HG02840 (cell line): Measurements from ENCODE around the gene POLR1A.

ENCODE experiments used
- ATAC-seq: cut with Tn5 transposase; IDR thresholded peaks from one replicate; pipeline ENCODE4 v1.9.1; 2021; ENCODE audit warnings: mild to moderate bottlenecking, moderate library complexity, moderate number of reproducible peaks; ENCODE audit not compliant: unreplicated experiment, low FRiP score

POLR1A gene

DNA sequence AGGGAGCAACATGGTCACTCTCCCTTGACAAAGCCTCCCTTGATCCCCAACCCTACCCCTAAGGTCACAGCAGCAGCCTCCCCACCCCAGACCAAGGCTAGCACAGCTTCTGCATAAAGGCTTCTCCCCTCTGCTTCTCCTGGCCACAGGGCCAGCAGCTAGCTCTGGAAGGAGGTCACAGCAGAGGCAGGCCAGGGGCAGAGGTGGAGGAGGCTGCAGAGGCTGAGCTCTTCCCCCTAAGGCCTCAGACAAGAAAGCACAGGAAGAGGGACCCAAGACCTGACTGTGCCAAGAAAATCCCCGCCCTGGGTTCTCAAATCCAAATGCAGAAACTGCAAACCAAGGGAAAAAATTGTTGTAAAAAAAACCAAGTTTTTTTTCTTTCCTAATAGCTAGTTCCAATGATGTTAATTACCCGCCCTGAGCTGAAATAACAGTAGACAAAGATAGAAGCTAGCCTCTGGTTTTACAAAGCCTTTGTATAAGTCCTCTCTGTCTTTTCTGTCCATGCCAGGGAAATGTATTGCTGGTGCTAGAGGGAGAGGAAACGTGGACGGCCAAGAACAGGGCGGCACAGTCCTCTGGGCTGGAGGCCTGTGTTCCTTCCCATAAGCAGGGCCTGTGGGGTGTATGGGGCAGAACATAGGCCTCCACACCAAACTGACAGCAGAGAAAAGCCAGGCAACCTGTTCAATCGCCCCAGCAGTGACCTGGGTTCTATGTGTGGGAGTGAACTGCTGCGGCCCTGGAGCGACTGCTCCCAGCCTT is 79.5 kb downstream of the POLR1A start:
- no peak for ATAC-seq

DNA sequence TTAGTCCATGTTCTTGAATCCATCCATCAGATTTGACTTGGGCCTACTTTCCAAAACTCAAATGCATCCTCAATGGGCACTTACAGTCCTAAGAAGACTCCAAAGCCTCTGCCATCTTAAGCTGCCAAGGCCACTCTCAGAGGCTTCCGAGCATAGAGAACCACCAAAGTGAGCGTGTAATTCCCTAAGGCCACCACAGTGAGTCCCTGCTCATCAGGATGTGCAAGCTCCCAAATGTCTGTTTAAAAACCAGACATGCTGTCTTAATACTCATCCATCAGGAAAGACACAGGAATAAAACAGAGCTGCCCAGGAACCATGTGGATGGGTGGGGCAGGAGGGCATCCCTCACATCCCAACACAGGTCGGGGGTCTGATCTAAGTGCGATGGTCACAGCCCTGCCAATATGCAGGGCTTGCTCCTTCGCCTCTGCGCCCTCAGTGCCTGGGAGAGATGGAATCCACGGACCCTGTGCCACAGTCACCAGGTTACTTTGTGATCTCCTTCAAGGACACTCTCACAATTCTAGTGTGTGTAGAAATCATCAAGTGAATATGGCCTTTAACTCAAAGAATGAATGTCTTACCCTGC is 80.4 kb downstream of the POLR1A start:
- ATAC-seq: no peak

DNA sequence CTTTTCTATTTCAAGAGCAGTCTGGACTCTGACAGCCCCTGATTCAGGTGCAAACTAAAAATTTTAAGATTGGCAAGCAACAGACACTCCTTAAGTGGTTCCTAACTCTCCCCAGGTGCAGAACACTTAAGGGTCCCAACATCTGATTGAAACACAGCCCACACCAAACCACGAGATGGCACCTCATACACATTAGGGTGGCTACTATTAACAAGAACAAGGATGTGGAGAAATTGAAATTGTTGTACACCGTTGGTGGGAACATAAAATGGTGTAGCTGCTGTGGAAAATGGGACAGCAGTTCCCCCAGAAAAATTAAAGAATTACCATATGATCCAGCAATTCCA is 82.3 kb downstream of the POLR1A start:
- no peak for ATAC-seq

DNA sequence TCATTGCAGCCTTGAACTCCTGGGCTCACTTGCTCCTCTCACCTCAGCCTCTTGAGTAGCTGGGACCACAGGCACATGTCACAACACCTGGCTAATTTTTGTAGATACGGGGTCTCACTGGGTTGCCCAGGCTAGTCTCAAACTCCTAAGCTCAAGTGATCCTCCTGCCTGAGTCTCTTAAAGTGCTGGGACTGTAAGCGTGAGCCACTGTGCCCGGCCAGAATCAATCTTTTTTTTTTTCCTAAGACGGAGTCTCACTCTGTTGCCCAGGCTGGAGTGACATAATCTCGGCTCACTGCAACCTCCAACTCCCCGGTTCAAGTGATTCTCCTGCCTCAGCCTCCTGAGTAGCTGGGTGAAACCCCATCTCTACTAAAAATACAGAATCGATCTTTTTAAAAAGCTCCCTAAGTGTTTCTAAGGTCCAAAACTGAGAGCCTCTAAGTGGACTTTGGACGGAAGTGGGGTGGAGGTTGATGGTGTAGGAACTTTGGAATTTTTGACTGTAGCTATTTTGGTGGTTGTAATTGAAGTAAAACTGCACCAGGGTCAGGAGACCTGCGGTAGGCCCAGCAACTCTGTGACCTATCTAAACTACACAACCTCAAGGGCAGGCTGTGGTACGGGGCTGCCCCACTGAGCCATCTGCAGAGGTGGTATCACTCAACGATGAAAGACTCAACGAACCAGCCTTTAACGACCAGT is 82.9 kb downstream of the POLR1A start:
- ATAC-seq: no peak

DNA sequence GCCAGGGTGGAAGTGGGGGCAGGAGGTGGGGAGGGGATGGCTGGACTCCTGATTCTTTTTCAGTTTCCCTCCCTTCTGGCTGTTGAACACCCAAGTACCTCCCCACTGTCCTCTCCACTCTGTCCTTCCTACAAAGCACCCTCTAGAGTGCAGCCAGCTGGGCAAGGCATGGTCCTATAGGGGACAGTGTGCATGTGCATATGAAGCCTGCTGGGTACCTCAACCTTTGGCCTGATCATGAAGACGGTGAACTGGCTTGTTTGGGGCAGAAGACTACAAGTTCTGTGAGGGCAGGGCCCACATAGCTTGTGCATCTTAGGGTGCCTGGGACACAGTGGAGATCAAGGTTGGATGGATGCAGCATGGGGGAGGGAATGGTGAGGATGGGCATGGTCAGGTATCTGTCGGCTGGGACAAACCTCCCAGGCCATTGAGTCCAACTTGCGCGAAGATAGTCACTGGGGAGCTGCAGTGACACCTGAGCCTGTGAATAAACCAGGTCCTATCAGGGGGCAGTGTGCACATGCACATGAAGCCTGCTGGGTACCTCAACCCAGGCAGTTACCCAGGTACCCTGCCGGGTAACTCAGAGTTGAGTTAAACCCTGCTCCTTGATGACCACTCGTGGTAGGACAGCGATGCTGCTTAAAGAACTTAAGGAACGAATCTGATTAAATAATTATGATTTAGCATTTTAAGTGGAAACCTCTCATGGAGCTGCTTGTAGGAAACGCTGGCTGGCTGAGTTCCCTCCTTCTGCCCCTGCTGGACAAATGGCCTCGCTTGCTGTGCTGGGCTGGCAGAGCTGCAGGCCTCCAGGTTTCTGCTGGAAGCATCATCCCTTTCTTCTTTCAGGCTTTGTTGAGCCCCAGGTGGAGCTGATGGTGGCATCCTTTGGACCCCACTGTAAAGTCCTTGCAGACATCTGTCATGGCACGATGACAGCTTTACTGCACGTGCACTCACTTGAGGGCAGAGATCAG is 84.0 kb downstream of the POLR1A start:
- no peak for ATAC-seq

DNA sequence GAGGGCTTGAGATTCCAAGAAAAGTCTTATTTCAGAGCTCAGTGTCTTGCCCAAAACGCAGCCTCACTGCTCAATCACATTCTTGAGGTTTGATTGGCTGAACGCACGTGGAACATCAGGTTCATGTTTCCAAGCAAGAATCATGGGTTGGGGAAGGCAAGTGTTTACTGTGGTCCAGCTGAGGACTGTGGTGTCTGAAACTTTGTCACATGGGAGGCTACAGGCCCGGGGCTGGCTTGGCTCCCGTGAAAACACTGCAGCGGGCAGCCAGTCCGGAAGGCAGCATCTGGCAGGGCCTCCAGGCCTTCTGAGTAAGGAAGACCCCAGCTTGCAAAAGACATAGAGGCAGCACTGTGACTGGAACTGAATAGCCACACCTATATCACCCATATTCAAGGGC is 84.7 kb downstream of the POLR1A start:
- no peak for ATAC-seq

DNA sequence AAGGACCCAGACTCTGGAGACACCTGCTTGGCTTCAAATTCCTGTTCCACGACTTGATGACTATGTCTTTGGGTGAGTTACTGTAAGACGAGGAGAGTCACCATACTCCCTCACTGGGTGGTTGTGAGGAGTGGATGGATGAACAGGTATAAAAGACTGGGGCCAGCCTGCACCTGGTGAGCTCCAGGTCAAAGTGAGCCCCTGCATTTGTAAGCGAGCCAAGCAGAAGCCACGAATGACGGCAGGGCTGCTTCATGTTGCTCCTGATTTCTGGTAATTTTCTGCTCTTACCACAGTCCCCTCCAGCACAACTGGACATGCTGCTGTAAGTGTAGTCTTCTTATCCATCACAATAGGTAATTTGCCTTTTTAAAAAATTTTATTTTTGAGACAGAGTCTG is 86.6 kb downstream of the POLR1A start:
- no peak for ATAC-seq

DNA sequence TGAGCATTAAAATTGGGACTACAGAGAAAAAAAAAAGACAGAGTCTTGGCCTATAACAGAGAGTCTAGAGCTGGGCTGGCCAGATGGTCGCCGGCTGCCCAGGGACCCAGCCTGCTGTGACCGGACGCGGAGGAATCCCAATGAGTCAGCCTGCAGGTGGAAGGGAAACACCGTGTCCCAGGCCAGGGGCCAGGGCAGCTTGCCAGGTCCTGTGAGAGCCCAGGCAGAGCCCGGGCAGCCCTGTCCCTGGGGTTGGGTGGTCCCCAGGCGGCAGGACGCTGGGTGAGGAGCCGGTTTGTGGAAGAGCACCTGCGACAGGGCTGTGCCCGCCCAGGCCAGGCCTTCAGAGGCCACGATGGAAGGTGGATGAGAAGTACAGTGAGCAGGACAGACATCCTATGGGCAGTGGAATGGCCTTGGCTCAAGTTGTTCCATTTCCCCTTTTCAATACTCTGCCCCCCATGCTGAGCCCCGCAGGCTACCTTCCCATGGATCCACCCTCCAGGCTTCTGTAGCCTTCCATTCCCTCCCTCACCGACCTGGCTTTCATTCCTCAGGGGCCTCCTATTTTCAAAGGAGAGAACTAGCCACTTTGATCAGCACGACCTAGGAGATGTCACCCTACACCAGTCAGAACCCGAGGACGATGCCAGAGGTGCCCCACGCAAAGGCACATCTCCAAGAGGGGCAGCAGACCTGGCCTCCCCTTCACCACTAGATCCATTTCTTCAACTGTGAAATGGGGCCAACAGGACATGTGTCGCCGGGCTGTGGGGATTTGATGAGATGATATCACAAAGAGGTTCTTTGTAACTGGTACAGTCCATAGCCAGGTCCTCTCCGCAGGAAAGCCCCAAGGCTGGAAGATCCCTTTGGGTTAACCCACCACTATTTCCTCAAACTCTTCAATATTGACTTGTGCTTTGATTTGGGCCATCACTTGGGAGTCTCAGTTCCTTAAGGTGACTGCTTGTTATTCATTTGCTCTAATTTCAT is 87.5 kb downstream of the POLR1A start:
- ATAC-seq: no peak

DNA sequence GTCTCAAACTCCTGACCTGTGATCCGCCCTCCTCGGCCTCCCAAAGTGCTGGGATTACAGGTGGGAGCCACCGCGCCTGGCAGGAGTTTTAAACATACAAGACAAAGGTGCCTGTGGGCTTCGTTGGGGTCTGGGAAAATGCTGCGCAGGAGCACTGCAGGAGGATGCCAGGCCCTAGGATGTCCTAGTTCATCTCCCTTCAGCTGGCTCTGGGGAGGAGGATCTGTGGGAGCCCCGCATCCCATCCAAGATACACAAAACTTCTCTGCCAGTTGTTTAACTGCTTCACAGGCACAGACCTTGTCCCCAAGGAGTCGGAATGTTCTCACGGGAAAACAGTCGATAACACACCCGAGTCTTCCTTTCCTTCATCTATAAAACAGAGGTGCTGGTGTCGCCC is 89.1 kb downstream of the POLR1A start:
- ATAC-seq: no peak

DNA sequence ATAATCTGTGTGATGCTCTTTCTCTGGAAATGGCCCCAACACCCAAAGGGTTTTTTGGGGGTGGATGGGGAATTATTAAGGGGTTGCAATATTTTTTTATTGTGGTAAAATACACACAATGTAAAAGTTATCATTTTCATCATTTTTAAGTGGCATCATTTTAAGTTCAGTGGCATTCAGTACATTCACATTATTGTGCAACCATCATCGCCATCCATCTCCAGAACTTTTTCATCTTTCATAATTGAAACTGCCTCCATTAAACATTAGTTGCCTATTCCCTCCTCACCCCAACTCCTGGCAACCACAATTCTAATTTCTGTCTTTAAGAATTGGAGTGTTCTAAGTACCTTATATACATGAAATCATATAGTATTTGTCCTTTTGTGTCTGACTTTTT is 90.0 kb downstream of the POLR1A start:
- no peak for ATAC-seq

DNA sequence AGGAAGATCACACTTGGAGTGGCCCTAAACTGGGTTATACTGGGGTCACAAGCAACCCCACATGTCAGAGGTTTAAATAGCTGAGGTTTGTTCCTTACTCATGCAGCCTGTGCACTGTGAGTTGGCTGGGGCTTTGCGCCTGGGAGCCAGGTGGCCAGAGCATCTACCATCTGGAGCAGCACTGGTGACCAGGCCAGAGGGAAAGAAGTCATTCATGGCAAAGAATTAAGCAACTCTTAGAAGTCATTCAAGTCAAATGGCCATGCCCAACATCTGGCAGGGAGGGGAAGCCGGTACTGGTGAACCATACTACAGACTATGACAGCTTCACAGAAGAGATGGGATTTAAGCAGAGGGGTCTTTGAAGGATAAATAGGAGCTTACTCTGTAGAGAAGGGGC is 90.7 kb downstream of the POLR1A start:
- no peak for ATAC-seq

DNA sequence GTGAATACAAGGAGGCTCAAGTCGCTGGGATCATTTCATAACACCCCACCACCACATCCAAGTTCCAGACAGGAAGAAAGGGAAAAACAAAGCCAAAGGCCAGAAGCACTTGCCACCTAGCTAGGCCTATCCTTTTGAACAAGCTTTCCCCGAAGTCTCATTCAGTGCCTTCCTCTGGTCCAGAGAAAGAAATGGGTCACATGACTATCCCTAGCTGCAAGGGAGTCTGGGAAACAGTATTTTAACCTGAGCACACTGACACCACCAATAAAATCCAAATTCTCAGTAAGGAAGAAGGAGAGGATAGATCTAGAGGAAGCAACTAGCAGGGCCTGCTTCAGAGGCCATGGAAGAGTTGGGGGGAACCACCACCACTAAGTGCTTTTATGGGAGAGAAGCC is 91.2 kb downstream of the POLR1A start:
- ATAC-seq: no peak

DNA sequence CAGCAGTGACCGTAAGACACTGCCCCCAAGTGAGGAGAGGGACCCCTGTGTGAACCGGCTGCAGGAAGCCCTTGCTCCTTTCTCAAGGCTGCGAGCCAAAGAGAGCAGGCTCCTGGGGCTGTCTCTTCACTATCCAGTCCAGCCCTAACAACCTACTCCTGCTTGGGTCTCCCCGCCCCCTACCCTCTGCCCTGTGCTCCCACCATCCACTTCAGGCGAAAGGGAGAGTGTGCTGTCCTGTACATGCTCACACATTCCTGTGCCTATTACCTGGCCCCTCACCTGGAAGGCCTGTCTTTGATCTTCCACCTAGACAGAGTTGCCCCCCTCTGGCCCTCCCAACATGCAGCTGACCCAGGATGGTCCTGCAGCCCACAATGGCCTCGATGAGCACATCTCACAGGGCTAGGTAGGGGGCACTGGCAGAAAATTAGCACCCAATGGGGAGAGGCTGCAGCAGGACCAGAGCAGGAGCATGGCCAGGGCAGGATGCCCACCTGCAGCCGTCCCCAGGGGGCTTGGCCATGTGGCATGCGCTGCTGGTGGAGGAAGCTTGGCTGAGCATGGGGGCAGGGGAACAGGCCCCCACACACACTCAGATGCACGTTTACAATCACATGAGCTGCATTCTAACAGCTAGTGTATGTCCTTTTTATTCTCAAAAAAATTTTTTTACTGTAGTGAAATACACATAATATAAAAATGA is 93.5 kb downstream of the POLR1A start:
- no peak for ATAC-seq

DNA sequence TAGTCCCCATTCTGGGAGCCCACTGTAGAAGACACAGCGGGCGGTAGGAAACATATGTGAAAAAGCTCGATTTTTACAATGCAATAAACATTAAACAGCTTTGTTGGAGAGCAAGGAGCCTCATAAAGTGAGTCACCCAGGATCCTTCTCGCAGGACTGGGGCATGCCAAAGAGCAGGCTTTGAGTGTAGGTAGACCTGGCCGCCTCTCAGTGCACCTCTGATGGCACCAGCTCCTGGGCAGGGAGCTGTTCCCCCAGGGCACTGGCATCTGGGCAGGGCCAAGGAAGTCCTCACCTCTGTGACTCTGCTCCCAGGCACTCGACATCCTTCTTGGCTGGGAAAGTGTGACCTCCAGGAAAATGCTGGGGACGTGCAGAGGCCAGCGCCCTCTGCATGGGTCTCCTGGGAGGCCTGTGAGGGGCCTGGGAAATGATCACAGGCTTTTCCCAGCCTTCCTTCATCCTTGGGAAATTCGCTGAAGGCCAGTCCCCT is 94.2 kb downstream of the POLR1A start:
- no peak for ATAC-seq

DNA sequence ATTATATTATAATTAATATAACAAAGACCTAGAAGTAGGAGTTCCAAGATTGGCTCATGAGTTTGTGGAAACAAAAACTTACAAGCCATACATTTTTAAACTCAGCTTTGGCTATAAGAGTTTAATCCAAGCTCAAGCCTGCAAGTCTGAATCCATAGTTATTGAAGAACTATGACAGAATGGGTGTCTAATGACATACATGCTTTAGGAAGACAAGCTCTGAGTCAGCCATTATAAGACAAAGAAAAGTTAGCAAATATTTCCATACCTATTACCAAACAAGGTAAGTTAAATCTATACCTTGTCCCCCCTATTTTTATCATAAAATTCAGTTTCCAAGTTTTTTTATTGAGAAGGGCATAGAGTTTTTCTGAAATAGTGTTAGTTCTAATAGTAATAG is 95.6 kb downstream of the POLR1A start:
- ATAC-seq: no peak

DNA sequence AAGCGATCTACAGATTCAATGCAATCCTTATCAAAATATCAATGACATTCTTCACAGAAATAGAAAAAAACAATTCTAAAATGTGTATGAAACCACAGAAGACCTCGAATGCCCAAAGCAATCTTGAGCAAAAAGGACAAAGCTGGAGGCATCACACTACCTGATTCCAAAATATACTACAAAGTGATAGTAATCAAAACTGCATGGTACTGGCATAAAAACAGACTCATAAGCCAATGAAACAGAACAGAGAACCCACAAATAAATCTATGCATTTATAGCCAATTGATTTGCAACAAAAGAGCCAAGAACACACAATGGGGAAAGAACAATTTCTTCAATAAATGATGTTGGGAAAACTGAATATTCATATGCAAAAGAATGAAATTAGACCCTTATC is 99.2 kb downstream of the POLR1A start:
- no peak for ATAC-seq

DNA sequence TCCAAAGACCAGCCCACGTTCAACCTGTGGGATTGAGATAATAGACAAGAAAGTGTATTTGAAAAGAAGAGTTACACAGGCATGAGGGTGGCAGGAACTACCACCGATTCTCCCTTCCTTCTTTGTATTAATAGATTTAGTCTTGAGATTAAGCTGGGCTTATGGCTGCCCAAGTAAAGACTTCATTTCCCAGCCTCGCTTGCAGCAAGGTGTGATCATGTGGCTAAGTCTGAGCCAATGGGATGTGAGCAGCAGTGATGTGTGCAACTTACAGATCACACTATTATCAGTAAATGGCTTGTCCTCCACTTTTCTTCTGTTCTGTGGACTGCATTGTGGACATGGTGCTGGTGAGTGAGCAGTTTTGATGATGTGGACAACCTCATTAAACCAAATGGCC is 101.7 kb downstream of the POLR1A start:
- ATAC-seq: no peak

DNA sequence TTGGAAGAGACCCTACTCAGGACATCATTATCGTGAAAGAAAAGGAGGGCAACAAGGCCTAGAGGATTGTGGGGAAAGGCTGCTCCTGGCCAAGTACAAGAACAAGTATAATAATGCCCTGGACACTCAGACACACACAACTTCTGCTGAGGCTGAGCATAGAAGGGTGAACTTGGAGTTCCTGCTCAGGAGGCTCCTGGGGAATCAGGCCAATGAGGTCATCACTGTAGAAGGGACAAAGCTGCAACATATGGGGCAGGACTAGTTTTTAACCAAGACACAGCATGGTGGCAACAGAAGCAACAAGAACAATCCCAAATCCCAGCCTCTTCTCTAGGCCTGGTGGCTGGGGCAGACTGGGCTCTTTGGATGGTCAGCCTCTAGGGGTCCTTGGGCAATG is 102.6 kb downstream of the POLR1A start:
- ATAC-seq: no peak

DNA sequence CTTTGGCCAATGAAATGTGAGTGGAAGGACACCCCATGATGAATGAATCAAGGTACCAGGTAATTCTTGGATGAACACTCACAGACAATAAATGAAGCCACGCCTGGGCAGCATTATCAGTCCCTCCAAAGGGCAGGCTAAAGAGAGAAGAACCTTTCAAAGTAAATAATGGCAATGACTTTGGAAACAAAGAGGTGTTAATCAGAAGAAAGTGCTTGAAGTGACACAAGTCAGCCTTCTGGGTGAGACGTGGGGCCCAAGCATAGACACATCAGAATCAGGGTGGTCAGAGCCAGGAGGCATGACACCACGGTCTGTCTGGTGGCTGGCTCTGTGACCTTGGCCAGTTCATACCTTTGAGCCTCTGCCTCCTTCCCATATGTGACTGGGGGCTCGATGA is 103.3 kb downstream of the POLR1A start:
- no peak for ATAC-seq
